NCI-H446 treated with DMSO at 0.1 percent for 48 hours (cell line): ENCODE data around the gene GPR55.

Source experiments
- DNase-seq: peaks from one replicate; lab custom pipeline; 2025; lab: John Stamatoyannopoulos, UW

The GPR55 gene

DNA sequence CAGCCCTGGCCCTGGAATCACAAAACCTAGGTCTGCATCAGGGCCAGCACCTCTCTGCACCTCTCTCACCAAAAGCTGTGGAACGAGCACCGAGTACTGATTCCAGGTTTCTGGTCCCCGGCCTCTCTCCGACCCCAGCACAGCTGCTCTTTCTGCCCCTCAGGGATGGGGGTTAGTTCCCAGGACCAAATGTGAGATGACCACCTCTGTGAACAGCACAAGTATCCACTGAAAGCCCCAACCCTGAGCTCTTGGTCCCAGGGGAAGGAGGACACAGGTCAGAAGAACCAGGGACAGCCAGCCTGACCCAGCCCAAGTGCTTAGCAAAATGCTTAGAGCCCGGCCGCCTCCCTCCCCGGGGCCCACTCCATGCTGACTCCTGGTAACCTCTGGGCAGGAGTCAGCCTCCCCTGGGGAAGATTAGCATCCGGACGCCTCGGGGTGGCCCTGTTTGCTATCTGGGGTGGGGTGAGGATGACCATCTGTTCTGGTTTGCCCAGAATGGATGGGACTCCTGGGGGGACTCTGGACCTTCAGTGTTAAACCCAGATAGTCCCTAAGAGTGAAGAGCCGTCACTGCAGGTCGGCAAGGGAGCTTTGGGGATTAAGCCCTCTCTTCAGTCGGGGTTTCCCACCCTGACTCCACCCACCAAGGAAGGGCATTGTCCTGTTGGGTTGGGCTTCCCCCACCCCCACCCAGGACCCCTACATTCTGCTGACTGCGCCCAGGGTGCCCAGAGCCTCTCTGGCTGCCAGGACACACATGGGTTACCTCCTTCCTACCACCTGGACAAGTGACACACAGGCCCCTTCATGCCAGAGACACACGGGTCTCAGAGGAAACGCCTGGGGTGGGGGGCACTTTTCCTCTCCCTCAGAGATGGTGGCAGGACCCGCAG lies 9.4 kb upstream of the GPR55 start:
- no peak for DNase-seq

DNA sequence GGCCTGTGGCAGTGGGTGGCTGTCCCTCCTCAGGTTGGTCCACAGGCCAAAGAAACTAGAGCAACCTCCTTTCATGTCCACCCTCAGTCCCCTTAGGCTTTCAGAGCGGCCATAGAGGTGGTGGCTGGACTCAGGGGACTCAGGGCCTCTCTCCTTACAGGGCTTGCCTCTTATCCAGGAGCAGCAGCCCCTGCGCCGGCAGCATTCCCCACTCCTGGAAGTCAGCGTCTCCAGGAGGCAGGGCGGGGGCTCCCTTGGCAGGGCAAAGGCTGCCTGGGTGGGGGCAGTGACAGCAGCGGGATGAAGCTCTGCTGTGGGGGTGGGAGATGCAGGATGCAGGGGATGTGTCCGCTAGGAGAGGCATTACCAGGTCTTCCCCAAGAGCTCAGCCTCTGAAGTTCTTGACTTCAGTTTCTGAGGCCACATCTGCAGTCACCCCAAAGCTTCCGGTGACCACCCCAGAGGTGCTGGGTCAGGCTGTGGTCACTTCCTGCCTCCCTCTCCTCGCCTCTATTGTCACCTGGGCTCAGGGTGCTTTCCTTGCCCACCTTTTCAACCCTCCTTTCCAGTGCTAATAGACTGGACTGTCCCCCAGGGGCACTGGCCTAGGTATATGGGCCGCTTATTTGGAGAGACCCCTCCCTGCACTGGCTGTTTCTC lies 8.6 kb upstream of the GPR55 start:
- no peak for DNase-seq

DNA sequence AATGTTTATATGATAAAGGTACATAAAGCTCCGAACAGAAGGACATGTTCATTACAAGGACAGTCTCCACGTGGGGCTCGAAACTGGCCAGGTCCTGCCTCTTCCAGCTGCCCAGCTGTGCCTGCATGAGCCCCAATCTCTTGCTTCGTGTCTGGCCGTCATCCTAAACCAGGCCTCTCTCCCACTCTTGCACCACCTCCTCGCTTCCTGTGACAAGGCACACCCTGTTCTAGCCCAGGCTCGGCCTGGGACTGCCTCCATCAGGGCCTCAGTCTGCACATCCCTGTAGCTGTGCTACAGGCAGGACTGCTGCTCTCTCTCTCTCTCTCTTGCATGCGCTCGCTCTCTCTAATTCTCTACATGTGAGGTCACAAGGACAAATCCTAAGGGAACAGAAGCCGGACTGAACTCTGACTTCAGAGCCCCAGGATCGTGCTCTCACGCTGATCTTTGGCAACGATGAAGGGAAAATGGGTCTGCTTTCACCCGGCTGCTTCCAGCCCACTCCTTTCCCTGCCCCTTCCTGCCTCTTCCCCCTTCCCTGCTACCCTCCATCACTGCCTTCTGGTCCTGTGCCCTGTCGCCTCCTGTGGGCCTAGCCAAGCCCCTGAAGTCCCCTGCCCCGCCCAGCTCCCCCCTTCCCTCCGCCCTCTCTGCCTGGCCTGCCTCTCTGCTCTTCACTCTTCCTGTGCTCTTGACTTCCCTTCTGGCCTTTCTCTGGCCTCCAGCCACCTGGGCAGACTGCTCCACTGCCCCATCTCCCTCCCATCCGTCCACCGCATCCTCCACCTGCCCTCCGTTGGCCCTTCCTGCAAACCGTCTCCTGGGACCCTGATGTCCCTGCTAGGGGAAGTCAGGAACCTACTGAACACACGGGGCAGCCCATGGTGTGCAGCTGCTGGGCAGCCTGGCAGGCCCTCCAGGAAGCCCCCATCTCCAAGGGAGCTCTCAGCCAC lies 7.8 kb upstream of the GPR55 start:
- no peak for DNase-seq

DNA sequence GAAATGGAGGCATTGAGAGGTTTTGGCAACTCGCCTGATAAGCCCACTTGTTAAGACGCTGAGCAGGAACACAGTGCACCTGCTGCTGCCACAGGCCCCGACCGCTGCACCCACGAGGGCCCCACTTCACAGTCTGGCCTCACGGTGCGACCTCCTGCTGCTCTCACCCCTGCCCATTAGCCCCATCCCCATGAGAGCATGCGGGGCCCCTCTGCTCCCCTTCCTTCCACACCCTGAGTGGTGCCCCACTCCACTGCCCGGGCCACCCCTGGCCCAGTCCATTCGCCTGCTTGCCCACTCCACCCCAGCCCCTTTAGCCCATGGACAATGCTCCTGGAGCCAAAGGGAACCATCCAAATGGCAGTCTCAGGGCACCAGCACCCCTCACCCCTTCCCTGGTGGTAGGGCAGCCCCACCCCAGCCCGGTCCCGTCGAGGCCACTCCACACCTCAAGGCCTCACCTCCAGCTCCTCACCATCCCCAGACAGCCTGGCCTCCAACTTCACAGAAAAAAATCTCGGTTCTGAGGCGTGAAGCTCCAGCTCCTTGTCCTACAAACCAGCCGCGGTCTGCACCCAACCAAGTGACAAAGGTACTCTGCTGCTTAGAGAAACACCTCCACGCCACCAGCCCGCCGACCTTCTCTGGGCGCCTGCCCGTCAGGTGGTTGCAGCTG lies 6.7 kb upstream of the GPR55 start:
- DNase-seq: no peak

DNA sequence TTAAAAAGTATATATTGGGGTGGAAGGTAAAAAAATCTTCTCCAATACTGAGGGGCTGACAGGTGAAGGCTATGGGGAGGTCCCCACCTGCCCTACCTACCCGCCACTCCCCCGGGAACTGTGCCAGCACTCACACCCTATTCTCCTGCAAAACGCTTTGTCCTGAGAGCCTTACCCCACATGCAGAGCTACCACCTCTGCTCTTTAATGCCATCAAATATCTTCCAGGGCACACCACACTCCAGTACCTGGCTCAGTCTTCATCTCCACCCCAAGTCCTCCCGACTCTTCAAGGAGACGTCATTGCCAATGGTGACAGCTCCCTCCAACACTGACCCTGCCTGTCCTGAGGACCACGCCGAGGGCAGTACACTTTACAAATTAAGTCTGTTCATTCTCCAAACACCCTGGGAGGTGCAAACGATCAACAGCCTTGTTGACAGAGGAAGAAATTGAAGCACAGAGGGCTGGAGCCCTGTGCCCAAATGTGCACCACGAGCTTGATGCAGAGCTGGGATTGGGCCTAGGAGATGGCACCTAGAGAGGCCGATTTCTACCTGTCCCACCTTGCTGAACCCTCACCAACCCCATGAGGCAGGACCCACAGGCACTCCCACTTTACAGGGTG lies 6.0 kb upstream of the GPR55 start:
- no peak for DNase-seq

DNA sequence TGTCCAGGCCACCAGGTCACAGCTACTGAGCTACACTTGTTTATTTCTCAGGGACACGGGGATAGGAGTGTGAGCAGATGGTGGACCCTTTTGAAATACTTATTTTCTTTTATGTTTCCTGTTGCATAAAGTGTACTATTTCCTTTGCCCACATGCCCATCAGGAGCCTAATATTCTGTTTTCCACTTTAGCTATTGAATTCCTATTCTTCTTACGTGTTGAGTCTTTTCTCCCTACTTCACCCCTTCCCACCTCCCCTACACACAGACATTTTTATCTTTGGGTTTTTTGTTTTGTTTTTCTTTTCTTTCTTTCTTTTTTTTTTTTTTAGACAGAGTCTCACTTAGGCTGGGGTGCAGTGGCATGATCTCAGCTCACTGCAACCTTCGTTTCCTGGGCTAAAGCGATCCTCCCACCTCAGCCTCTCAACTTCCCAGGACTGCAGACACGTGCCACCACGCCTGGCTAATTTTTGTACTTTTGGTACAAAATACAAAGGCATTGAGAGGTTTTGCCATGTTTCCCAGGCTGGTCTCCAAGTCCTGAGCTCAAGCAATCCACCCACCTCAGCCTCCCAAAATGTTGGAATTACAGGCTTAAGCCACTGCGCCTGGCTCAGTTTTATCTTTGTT lies 5.2 kb upstream of the GPR55 start:
- no peak for DNase-seq

DNA sequence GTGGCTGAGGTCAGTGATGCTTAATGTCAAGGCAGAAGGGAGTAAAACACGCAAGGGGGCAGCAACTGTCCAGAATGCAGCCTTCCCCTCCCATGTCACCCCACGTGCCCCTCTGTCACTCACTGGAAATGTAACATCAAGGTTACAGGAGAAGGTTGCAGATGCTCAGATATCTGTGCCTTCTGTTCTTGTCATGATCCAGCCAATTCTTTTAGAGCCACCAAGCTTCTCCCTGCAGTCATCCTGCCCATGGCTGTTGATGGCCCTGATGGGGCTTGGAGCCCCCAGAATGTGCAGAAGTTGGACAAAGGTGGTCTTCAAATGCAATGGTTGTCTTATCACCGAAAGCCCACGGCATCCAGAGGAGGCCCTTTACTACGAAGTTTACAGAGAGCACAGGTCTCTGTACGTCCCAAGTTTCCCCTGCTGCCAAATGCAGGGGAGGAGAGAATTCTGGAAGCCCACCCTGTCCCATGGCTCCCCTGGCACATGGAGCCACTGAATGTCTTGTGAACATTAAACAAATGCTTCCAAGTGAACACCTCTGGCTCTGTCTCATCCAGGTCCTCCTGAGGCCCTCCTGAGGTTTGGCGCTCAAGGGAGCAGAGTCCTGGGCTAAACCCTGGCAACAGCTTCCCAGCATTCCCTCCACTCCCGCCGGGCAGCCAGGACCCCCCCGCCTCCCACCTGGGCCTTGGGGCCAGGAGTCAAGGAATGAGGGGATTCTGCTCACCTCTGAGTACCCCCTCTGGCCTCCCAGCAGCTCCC lies 4.5 kb upstream of the GPR55 start:
- no peak for DNase-seq

DNA sequence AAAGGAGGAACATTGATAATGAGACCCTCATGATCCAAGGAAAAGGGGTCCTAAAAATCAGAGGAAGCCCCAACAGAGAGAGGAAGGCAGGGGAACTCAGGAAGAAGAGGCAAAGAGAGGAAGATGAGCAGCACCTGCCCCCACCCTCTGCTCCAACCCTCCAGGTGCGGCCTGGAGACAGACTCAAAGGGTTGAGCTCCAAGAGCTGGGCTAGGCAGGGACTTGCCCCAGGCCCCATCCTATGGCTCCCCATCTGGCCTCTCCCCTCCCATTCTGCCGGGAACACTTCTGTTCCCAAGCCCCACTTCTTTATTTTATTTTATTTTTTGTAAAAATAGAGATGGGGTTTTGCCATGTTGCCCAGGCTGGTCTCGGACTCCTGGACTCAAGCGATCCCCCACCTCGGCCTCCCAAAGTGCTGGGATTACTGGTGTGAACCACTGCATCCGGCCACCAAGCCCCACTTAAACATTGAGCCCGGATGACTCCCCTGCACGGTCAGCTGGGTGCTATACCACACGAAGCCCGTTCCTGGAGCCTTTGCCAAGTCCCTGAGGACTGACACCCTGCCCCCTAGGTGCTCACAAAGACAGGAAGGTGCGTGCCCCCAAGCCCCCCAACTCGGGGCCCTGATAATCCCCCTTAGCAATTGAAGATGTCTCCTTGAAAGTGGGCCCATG lies 3.8 kb upstream of the GPR55 start:
- DNase-seq: no peak

DNA sequence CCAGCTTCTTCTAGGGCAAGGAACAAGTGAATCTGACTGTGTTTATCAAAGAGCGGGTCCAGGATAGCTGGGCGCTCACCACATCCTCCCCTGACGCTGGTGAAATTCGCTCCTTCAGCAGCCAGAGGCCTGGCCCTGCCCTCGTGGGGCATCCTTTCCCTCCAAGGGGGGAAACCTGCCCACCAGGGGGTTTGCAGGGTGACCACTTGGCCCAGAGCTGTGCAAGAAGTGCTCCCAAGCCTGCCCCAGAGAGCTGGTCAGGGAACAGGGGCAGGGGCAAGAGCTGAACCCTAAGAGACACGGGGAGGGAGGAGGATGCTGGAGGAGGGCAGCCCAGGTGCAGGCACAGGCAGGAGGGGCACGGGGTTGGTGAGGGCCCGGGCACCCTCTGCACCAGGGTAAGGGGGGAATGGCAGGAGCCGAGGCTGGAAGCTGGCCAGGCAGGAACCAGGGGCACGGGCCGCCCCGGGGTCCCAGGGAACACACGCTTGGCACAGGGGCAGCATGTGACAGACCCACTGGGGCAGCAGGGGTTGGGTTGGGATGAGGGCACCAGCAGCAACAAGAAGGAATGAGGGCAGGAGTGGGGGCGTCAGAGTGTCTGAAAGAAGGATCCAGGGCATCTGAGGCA lies 2.8 kb upstream of the GPR55 start:
- no peak for DNase-seq

DNA sequence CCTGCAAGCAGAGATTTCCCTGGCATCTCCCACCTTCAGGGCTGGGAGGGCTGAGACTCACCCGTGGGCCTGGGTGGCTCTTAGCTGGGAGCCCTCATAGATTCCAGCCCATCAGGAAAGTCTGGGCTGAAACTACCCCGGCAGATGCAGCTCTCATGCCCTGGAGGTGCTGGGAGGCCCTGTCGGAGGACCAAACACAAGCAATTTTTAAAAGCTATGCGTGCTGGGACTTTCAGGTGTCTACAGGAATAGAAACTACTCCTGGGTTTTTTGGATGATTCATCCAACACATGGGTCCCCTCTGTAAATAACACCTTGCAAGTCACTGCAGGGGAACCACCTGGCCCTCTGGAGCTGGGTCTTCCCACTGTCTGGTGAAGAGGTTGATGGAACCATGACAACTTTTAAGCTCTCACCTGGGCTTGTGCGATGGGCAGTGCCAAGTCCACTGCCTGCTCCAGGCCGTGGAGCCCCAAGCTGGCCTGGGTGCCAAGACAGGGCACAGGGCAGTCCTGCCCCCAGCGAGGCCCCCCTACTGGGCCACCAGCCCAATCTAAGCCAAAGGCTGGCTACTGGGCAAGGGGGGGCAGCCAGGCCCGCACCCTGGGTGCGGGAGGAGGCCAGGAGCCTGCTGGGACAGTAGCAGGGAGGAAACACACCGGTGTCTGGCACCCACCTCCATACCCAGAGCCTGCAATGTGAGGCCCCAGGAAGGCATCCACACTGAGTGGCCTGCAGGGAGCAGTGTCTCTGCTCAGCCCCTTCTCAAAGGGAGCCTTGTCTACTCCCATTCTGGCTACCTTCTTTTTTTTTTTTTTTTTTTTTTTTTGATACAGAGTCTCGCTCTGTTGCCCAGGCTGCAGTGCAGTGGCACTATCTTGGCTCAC lies 1.1 kb upstream of the GPR55 start:
- DNase-seq: no peak

DNA sequence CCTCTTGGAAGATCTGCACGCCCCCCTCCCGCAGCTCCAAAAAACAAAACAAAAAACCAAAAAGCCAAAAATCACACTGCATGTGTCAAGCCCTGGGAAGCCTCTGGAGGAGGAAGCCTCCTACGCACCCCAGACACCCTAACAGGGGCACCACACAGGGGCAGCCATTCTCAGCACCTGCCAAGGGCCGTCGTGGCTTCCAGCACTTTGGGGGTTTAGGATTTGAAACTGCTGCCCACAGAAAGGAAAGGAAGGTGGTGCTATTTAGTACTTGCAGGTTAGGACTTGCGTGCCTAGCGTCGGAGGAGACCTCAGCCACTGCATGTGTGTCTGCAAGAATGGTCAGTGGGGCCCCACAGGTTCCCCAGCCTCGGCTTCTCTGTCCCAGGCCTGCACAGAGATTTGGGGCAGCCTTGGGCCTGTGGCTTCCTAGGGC lies 419 bp upstream of the GPR55 start:
- DNase-seq: no peak

DNA sequence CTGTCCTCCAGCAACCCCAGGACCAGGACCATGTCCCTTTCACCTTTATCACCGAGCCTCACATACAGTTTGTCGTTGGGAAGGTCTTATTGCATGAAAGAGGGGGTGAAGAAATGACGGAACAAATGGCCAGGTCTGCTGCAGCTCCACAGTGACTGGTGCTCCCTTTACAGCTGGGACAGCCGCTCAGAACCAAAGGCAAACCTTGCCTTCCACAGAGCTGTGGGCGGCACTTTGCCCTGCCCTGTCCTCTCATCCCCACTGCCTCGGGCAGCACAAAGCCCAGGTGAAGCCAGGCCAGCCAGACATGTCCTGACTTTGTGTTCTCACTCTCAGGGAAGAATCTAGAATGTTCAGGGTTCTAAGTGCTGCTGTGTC lies 961 bp downstream of the GPR55 start:
- no peak for DNase-seq

DNA sequence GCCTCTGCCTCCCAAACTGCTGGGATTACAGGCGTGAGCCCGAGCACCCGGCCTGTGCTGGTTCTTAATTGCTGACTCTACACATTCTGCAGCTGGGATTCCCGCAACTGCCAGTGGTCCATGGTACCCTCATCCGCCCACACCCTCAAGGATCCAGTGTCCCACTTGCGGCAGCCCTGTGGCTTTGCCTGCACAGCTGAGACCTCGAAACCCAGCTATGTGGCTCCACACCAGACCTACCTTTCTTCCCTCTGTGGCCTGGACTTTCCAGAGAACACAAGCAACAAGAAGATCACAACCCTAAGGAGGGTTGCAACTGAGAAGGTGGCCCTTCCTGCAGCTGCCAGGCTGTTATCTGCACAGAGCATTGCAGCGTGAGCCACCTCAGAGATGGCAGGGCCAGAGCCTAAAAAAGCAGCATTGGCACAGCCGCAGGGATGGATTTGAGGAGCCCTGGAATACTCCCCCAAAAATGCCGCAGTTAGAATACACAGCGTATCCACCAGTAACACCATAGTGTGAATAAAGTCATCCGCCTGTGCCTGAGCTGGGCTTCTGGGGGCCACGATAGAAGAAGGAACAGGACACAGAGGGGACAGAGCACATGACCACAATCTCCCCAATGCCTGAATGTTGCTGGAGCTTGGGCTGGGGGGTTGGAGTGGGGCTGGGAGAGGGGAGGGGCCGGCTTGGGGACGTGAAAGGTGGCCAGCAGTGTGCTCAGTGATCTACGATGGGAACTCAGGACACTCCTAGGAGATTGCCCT lies 1.9 kb downstream of the GPR55 start:
- no peak for DNase-seq

DNA sequence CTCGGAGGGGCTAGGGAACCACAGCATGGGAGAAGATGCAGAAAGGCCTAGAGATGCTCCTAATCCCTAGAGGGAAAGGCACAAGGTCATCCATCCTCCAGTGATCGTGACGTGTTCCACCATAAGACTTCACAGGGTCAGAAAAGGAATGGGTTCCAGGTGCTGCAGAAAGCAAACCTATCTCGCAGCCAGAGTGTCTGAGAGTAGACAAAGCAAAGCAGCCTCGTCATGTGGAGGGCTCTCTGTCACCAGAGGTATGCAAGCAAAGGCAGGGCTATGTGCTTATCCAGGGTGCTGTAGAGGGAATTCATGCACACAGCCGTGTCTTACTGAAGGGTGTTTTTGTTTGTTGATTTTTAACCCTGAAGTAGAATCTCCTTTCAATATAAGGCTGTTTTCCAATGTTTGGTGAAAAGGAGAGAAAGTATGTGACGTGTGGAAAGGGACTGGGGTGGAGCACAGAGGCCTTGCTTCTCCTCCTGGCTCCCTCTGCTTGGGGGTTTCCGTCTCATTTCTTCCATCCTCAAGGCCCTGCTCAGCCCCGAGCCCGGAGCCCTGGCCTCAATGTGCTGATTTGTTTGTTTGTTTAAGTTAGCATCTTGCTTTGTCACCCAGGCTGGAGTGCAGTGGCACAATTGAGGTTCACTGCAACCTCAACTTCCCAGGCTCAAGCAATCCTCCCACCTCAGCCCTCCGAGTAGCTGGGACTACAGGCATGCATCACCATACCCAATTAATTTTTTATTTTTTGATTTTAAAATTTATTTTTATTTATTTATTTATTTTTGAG lies 3.0 kb downstream of the GPR55 start:
- no peak for DNase-seq

DNA sequence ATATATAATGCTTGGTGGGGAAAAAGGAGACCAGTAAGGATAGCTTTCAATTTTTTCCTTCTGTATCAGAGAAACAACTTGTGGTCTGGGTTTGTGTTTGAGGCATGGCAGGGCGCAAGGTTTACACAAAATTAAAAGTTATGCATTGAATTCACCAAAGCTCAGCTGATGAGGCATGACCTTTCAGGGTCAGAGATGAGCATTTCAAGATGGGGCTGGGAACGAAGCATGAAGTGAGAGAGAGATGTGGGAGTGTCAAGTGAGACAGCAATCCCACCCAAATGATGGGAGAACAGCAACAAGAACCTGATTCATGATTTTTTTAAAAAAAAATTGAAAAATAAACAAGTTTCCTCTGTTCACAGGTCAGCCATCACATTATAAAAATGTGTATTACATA lies 4.9 kb downstream of the GPR55 start:
- no peak for DNase-seq

DNA sequence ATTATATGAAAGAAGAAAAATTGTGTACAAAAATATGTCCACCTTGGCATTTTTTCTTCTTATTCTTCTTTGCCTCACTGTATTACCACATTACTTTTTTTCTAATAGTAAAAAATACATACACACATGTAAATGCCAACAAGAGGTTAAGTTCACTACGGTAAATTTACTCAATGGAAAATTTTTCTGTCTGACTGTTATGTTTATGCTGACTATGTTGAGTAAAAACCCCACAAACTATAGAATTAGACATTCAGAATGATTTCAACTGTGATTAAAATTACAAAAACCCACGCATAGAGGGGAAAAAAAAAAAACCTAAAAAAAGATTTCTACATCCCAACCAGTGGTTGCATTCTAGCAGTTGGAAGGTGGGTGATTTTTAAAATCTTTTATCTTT lies 5.4 kb downstream of the GPR55 start:
- DNase-seq: no peak
